Body of pancreas (tissue), 4 donors: Measurements from ENCODE around the gene SMPDL3B. TPM values are rescaled to one million over a fixed set of nuclear protein-coding genes. Genes with fewer than 3 reads are reported as not detected.

Experiments used
- ATAC-seq: fragments of 150-250 bp; one replicate; pipeline ENCODE4 v1.9.1; 2016
- DNase-seq, 4 donors: peaks; one replicate each; pipeline ENCODE4 v3.0.0-alpha.2; 2019
- H3K27ac ChIP-seq, 4 donors: fragments of 200-600 bp; sonication (generic); 1 replicate in 3 of 4; 2 replicates in 1 of 4; pipeline versions ENCODE4 v1.5.1 to v1.6.1; 2016 to 2019; ENCODE audit warnings: mild to moderate bottlenecking in 1 of 4, mixed read lengths in 1 of 4, moderate library complexity in 1 of 4
- H3K27me3 ChIP-seq, 2 donors: fragments of 200-600 bp; sonication (generic); one replicate each; pipeline ENCODE4 v1.6.0; 2016; ENCODE audit warnings: mild to moderate bottlenecking in 1 of 2
- H3K36me3 ChIP-seq, 2 donors: fragments of 200-600 bp; sonication (generic); replicated peaks in 1 of 2; 2 replicates each; pipeline ENCODE4 v1.5.1; 2016; ENCODE audit warnings: low read depth in 2 of 2; ENCODE audit not compliant: insufficient read depth in 1 of 2
- H3K4me1 ChIP-seq: fragments of 200-600 bp; sonication (generic); one replicate; pipeline ENCODE4 v1.6.0; 2016
- H3K4me3 ChIP-seq, 2 donors: fragments of 200-600 bp; sonication (generic); 1 replicate in 1 of 2; 2 replicates in 1 of 2; pipeline ENCODE4 v1.5.1; 2016 to 2019
- H3K9me3 ChIP-seq, 3 donors: fragments of 200-600 bp; sonication (generic); 1 replicate in 2 of 3; 2 replicates in 1 of 3; pipeline ENCODE4 v1.5.1; 2016
- POLR2A ChIP-seq, 3 donors: fragments of 450-650 bp; IDR thresholded peaks; one replicate each; pipeline ENCODE4 v1.6.1; 2016; ENCODE audit warnings: antibody characterized with exemption in 3 of 3, mild to moderate bottlenecking in 2 of 3
- WGBS, 2 donors: methylation state at CpG; one replicate each; pipeline ENCODE4 v1.1.5; 2017; 5-methylcytosine and 5-hydroxymethylcytosine counted together
- intact Hi-C: fragments of 100-400 bp; cut with DNase I; formaldehyde crosslinking; loops from one replicate; pipeline ENCODE4 v1.15.1; 2023
- total RNA-seq, 2 donors: library from RNA; depleted of rRNA; stranded (reverse); fragments of >200 nt; gene quantifications; one replicate each; pipeline ENCODE4 v1.1.0, GENCODE V29; 2016
- TF ChIP-seq, protein P1 (sequence below), 7 experiments: fragments of 450-650 bp in 4 of 7; fragments of 200-600 bp in 3 of 7; sonication (generic) in 3 of 7; IDR thresholded peaks; one replicate each; pipeline ENCODE4 v1.5.1; 2016 to 2019; ENCODE audit warnings: antibody characterized with exemption in 7 of 7

SMPDL3B gene
- total RNA-seq, 2 donors from 2014 or later: 18.8 to 28.0 TPM

DNA sequence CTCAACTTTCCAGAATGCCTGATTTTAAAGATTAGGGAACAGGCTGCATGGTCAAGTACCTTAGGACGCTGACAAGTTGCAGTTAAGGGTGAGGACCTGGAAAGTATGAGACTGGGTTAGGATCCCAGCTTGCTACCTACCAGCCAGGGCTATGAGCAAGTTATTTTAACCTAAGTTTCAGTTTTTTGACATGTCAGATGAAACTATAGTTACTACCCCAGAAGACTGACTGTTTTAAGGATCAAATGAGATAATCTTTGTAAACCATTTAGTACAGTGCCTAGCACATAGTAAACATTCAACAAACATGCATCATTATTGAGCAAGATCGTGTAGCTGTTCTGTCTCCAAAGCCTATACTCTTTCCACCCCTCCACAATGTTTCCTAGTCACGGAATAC lies 48.1 kb upstream of the SMPDL3B start:
- H3K4me1 ChIP-seq: no peaks in the 10 kb centered on the region

DNA sequence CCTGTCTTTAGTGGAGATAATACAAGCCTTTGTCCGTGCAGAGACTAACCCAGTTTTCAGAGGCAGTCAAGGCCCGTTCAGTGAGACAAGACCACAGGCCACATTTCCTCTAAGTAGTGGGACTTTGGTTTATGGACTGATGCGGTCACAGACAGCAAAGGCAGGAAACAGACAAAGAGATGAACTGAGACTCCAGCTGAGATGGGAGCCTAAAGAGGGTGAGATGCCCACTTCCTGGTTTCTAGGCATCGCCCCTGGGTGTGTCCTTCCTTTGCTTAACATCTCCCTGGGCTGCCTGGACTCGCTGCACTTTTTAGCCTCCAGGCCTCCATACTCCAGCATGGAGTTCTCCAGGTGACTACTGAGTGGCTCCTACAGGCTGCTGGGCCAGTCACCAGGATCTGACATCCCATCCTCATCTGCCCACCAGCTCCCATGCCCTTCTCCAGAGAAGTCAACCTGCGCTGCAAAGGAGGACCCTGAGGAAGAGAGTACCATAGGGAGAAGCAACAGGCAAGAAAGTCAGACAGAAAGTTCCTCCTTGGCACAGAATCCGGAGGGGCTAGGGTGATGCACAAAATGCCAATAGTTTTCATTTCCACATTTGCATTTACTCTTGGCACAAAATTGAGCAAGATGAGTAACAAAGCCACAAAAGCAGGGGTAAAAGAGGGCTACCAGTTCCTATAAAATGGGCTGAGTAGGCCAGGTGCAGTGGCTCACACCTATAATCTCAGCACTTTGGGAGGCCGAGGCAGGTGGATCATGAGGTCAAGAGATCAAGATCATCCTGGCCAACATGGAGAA lies 47.4 kb upstream of the SMPDL3B start:
- H3K27me3 ChIP-seq: no peaks in the 10 kb centered on the region
- no peak overlapping the region for H3K4me3 ChIP-seq
- no peaks in the 10 kb centered on the region for H3K4me1 ChIP-seq
- H3K27ac ChIP-seq: peak overlapping the region in 1 of 4 donors; percentile 82
- ATAC-seq: no peak
- H3K36me3 ChIP-seq: peaks cover 0 to 3% of the 10 kb centered on the region in 2 donors
- intact Hi-C loops: loop anchor here (10.0 kb wide), 1 partner anchor 57 kb away; no protein-coding TSS in a partner anchor
- WGBS, 2 donors: 75 to 76% methylated on average over 8 of the region's 8 CpGs
- peak in 1 of 4 donors; percentile 43 for DNase-seq
- TF ChIP-seq, protein P1, sequence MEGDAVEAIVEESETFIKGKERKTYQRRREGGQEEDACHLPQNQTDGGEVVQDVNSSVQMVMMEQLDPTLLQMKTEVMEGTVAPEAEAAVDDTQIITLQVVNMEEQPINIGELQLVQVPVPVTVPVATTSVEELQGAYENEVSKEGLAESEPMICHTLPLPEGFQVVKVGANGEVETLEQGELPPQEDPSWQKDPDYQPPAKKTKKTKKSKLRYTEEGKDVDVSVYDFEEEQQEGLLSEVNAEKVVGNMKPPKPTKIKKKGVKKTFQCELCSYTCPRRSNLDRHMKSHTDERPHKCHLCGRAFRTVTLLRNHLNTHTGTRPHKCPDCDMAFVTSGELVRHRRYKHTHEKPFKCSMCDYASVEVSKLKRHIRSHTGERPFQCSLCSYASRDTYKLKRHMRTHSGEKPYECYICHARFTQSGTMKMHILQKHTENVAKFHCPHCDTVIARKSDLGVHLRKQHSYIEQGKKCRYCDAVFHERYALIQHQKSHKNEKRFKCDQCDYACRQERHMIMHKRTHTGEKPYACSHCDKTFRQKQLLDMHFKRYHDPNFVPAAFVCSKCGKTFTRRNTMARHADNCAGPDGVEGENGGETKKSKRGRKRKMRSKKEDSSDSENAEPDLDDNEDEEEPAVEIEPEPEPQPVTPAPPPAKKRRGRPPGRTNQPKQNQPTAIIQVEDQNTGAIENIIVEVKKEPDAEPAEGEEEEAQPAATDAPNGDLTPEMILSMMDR (IDR thresholded peaks at IDR 0.05): no peak
- no peak for TF ChIP-seq POLR2A (IDR thresholded peaks at IDR 0.05)
- no peaks in the 10 kb centered on the region for H3K9me3 ChIP-seq

More for the DNA sequence above, 48.1 kb upstream of the SMPDL3B start:
- H3K9me3 ChIP-seq: no peaks in the 10 kb centered on the region
- no peak for TF ChIP-seq POLR2A (IDR thresholded peaks at IDR 0.05)
- TF ChIP-seq, protein P1 (IDR thresholded peaks at IDR 0.05): no peak
- intact Hi-C loops: loop anchor here (10.0 kb wide), 1 partner anchor 58 kb away; no protein-coding TSS in a partner anchor
- H3K27ac ChIP-seq: peak overlapping the region in 1 of 4 donors; percentile 82
- WGBS, 2 donors: 79 to 83% methylated on average over 3 of the region's 3 CpGs
- DNase-seq: no peak
- H3K27me3 ChIP-seq: no peaks in the 10 kb centered on the region
- no peak for ATAC-seq
- H3K36me3 ChIP-seq: no peaks in the 10 kb centered on the region
- no peak overlapping the region for H3K4me3 ChIP-seq

DNA sequence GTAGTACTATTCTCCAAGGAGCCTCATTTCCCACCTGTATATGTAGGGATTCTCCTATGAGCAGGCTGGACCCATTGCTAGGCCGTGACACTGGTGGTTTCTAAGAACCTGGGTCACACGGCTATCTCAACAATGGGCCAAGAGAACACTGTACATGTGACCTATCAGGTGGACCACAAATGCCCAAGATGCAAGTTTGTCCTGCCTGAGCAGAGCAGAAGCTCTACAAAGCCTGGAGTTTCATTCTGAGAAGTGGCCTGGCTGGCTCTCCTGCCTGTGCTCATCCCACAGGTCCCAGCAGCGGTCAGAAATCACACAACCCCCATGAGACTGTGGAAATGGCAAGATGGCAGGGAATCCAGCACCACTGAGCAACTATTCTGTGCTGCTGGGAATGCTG lies 45.3 kb upstream of the SMPDL3B start:
- peak overlapping the region in 1 of 4 donors; percentile 1 for H3K27ac ChIP-seq
- H3K9me3 ChIP-seq: no peaks in the 10 kb centered on the region
- intact Hi-C loops: loop anchor here (10.0 kb wide), 1 partner anchor 55 kb away; no protein-coding TSS in a partner anchor
- no peak for ATAC-seq
- H3K27me3 ChIP-seq: no peaks in the 10 kb centered on the region
- WGBS, 2 donors: 88 to 94% methylated on average over 2 to 3 of the region's 3 CpGs
- TF ChIP-seq, protein P1 (IDR thresholded peaks at IDR 0.05): no peak
- no peak for TF ChIP-seq POLR2A (IDR thresholded peaks at IDR 0.05)
- no peak overlapping the region for H3K4me3 ChIP-seq
- peaks cover 9 to 22% of the 10 kb centered on the region in 2 donors for H3K36me3 ChIP-seq
- no peaks in the 10 kb centered on the region for H3K4me1 ChIP-seq
- DNase-seq: no peak

DNA sequence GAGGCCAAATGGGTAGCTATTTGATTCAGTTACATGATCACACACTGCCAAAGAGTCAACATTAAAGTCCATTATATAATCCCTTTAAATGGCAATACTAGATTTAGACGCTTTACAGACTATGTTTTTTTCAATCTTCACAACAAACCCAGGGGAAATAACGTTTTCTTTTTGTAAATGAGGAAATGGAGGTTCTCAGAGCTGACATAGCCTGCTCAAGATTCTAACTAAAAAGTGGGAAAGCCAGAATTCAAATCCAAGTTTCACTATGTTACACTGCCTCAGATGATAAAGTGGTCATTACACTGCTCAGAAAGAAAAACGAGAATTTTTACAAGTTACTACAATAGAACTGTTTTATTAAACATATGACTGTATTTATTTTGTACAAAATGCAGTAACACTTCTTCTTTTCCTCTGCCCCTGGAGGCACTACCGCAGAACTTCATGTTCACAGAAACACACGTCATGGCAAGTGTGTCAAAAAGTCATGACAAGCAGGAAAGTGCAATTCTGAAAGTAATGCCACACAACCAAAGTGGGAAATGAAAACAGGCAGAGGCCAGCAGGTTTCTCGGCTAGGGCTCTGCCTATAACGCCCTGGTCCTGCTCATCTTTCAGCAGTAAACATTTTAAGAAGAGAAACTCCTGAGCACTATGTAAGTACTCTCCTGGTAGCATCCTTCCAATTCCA lies 43.5 kb upstream of the SMPDL3B start:
- H3K27ac ChIP-seq: peak overlapping the region in 1 of 4 donors; percentile 63
- no peak for TF ChIP-seq POLR2A (IDR thresholded peaks at IDR 0.05)
- TF ChIP-seq, protein P1 (IDR thresholded peaks at IDR 0.05): no peak
- H3K4me1 ChIP-seq: no peaks in the 10 kb centered on the region
- peak in 2 of 4 donors; percentile 12 to 68 for DNase-seq
- intact Hi-C loops: no loop called here
- 63 to 79% methylated on average over 7 of the region's 7 CpGs for WGBS, 2 donors
- H3K36me3 ChIP-seq: peaks cover 12 to 34% of the 10 kb centered on the region in 2 donors
- no peak overlapping the region for H3K4me3 ChIP-seq
- ATAC-seq: no peak
- no peaks in the 10 kb centered on the region for H3K27me3 ChIP-seq
- no peaks in the 10 kb centered on the region for H3K9me3 ChIP-seq
